AG20443 (cell line): Measurements from ENCODE around the gene CBY1.
A peak's percentile ranks its signal among the peaks of the same experiment; 100 is the strongest.
"Not testable (repeated sequence)": the region's sequence is repeated elsewhere in the genome, so short reads cannot be mapped to it uniquely, and the experiment has no call there.

ENCODE experiments used
- DNase-seq: peaks from one replicate; pipeline ENCODE4 v3.0.0; 2012; ENCODE audit warnings: low spot score, mixed read lengths

CBY1 gene

DNA sequence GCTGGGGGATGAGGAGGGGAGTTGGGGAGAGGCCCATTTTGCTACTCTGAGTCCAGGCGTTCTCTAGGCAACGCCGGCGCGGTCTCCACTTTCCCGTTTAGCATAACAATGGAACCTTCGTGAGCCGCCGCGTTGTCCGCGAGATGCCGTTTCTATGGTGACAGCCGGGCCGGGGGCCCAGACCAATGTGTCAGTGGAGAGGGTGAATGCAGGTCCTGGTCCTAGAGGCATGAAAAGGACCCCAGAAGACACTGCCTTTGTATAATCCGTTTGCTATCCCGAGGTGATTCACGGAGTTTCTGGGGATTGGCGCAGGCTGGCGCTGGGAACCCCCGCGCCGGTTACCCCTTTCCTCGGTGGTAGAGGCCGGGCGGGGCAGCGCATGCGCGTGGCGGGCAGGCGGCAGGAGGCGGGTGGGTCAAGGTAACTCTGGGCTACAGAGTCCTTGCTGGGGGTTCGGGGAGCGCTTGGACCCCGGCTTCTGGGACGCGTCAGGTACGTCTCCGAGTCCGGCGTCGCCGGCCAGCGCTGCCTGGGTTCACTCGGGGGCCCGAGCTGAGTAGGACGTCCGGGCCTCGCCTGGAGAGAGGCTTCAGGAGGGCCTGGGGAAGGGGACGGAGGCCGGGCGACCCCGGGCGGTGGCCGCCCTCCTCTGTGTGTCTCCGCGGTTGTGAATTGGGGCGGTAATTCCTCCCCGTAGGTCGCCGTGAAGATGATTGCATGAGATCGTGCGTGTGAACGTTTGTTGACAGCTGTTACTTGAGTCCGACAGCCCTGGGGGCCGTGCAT lies at the start of gene CBY1, which contains the start of gene FAM227A:
Gene CBY1 (plus strand): TSS at position 383 of the 789 bp plus-strand sequence. CDS start 11,417 bp downstream, outside the sequence.
Gene FAM227A (minus strand): TSS at position 137 of the 789 bp plus-strand sequence. CDS start 6,224 bp downstream, outside the sequence.
- peak; percentile 100 for DNase-seq

- no peak for DNase-seq
These were observed 48.8 kb upstream of the CBY1 start for GRCh38 chr22:38607680-38608079.

DNA sequence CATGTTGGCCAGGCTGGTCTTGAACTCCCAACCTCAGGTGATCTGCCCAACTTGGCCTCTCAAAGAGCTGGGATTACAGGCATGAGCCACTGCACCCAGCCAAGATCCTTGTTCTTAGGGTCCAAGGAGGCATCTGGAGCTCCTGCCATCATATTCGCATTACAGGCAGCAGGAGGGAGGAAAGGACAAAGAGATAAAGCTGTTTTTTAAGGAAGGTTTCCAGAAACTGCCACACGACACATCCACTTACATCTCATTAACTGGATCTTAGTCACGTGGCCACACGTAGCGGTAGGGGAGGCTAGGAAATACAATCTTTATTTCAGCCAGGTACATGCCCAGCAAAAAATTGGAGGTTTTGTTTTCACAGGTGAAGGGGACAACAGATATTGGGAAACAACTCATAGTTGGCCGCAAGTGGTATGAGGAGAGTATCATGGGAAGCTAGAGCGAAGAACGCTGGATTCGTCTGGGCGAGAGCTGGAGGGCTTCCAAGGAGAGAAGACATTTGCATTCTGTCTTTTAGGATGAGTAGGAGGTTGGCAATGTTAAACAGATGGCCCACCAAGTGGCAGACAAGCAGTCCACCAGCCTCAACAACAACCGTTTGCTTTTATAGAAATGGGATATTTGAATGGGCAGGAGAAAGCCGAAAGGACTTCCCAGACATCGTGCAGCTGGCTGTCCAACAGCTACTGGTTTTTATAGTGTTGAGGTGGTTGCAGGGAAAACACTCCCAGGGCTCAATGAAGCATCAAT lies 47.3 kb upstream of the CBY1 start:
- DNase-seq: no peak

DNA sequence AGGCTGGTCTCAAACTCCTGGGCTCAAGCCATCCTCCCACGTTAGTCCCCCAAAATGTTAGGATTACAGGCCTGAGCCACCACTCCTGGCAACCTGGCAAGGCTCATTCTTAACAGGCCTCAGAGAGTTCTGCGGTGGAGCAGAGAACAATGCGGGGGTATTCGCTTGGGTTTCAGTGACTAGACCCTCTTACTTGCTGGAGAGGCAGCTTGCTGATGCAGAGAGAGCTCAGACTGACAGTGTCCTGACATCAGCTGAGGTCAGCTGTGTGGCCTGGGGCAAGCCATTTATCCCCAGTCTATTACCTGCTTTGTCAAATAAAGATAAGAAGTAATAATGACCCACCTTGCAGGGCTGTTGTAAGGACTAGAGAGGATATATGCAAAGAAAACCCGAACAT lies 46.2 kb upstream of the CBY1 start:
- DNase-seq: no peak

DNA sequence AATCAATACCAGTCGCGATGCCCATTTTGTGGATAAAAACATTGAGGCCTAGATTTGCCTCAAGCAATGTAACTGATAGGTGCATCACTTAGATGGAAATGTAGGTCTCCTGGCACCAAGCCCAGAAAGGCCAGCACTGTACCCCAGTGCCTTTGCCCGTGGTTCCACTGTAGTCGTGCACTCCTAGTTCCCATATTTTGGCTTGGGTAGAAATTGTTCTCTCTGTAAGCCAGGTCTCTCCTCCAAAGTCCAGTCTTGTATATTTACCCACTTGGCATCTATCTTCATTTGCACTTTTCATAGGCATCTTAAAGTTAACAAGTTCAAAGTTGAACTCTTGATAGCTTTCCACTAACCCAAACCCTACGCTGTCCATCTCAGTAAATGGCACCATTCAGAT lies 44.9 kb upstream of the CBY1 start:
- DNase-seq: no peak

GRCh38 chr22:38612217-38613006 lies 44.0 kb upstream of the CBY1 start:
- no peak for DNase-seq

DNA sequence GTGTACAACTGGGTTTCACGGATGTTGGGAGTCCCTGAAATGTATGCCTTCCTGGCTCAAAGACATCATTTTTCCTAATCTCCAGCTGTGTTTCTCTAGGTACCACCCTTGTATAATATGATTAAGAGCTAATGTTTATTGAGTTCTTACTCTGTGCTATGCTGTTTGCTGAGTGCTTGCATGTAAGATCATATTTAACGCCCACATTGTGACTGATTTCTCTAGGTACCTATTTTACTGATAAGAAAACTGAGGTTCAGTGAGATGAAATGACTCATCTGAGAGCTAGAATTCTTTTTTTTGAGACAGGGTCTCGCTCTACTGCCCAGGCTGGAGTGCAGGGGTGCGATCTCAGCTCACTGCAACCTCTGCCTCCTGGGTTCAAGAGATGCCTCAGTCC lies 42.9 kb upstream of the CBY1 start:
- DNase-seq: no peak

DNA sequence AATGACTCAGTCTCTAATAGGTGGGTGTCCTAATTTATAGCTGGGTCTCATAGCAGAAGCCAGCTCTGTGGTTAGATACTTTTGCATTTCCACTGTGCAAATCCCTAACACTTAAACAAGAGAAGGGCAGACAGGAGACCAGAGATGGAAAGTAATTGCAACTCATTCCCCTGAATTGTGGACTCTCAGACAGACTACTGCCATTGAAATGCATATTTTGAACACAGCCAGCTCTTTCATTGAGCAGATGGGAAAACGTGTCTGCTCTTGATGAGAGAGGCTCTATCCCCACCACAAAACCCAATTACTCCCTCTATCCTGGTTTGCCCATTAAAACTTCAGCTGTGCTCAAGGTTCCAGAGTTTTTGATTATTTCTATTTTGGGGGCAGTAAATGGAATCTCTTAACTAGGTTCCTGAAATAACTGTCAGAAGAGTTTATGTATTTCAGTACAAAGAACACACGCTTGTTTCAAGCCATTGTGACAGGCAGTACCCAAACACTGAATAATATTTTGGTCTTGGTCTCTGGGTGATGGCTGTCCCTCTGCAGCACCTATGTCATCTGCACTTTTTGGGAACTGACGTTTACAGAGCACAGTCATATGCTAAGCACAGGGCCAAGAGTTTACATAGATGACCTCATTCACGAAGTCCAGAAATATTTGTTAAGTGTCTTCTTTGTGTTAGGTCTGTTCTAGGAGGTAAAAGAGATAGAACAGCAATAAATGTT lies 41.9 kb upstream of the CBY1 start:
- DNase-seq: no peak

- DNase-seq: not testable (repeated sequence)
These were observed 41.4 kb upstream of the CBY1 start for GRCh38 chr22:38615064-38615405.

- DNase-seq: no peak
These were observed 38.2 kb upstream of the CBY1 start for GRCh38 chr22:38618258-38618657.

DNA sequence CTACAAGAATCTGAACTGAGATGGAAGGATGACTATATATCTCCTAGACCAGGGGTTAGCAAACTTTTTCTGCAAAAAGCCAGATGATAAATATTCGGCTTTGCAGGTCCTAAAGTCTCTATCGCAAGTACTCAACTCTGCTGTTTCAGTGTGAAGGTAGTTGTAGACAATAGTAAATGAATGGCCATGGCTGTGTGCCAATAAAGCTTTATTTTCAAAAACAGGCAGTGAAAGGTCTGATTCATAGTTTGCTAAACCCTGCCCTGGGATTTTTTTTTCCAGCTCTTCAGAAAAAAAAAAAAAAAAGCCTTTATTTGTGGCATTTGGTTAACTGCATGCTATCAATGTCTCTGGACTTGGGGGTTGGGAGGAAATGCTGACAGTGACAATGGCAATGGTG lies 37.8 kb upstream of the CBY1 start:
- no peak for DNase-seq

DNA sequence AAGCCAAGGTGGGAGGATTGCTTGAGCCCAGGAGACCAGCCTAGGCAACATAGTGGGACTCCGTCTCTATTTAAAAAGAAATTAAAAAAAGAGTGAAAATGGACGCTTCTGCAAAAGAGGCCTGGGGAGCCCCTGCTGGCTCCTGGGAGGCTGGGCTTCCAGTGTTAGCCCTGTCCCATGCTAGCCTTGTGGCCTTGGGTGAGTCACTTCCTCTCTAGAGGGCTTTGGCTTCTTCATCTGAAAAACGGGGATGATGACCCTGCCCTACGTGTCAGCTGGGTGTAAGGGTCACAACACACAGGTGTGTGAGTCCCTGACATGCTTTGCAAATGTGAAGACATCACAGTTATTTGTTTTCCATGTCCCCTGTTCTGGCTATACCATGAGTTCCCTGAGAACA lies 33.1 kb upstream of the CBY1 start:
- no peak for DNase-seq

GRCh38 chr22:38628444-38628843 lies 28.0 kb upstream of the CBY1 start:
- no peak for DNase-seq

DNA sequence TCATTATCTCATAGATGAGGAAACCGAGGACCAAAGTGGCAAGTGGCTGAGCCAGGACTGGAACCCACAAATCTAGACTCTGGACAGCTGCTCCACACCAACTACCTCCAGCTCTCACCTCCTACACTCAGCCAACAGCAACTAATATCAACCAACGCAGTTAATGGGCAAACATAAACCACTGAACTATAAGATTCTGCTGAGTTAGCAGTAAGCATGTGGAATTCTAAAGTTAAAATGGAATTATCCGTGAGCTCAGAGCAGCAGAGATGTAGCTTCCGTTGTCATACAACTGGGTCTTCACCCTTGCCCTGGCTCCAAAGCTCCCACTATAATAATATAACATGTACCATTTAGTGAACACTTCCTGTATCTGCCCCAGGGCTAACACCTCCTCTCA lies 27.3 kb upstream of the CBY1 start:
- DNase-seq: no peak

DNA sequence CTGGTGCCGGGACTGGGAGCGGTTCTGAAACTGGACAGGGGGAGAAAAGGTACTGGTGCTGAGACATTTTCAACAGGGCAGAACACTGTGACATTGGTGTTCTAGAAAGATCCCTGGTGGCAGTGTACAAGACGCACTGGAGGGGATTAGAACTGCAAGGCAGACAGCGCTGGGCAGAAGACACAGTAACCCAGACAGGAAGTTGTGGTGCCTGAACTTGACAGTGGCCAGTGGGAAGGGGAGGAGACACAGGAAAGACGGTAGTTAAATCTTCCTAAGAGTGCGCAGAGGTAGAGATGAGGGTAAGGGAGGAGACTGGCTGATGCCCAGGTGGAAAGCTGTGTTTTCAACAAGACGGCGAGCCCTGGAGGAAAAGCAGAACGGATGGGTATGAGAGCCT lies 24.7 kb upstream of the CBY1 start:
- no peak for DNase-seq

- DNase-seq: no peak
These were observed 23.9 kb upstream of the CBY1 start for GRCh38 chr22:38632528-38632927.

GRCh38 chr22:38638216-38638615 lies 18.2 kb upstream of the CBY1 start:
- DNase-seq: no peak

DNA sequence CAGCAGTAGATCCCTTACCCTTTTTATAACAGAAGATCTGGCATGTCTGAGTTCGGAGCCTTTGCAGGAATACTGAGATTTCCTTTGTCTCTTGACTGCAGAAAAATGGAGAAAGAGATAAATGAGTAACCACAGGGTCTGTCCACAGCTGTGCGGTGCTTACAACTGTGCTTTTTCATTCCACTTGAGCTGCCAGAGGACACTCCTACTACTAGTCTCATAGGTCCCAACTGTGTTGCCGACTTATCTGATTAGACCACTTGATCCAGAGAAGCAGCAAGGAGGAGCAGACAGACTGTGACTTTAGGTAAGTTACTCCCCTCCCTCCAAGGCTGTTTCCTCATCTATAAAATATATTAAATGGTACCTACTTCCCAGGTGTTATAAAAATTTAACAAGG lies 17.7 kb upstream of the CBY1 start:
- DNase-seq: no peak

- DNase-seq: no peak
These were observed 14.9 kb upstream of the CBY1 start for GRCh38 chr22:38641476-38642040.

DNA sequence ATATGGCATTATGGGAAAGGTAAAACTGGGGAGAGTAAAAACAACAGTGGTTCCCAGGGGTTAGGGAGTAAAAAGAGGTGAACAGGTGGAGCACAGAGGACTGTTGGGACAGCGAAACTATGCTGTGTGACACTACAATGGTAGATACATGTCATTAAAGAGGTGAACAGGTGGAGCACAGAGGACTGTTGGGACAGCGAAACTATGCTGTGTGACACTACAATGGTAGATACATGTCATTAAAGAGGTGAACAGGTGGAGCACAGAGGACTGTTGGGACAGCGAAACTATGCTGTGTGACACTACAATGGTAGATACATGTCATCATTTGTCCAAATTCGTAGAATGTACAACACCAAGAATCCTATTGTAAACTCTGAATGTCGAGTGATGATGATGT lies 12.2 kb upstream of the CBY1 start:
- not testable (repeated sequence) for DNase-seq

DNA sequence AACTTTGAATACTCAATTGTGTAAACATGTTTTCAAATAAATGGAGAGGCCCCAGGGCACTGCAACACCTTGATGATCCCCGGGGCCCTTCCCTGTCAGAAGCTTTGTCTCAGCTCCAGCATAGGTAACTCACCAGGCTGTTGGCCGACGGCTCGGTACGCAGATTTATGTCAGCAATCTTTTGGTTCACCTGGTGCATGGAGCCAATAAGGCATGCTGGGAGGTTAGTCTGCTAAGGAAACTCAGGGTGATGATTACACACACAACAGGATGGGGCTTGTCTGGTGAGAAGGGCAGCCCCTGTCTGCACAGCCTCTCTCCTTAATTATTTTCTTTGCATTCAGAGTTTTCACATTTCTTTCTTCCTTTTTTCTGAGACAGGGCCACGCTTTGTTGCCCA lies 11.0 kb upstream of the CBY1 start:
- no peak for DNase-seq
